MG63 (cell line): Measurements from ENCODE around the gene C1orf122. TPM values are rescaled to one million over a fixed set of nuclear protein-coding genes. Genes with fewer than 3 reads are reported as not detected.

Experiments used
- DNase-seq: peaks from one replicate; pipeline ENCODE4 v3.0.0-alpha.2; 2020
- H3K27me3 ChIP-seq: fragments of 250-450 bp; sonication (Bioruptor Pico); 2 replicates; pipeline ENCODE4 v1.5.1; 2020; ENCODE audit warnings: mild to moderate bottlenecking, moderate library complexity
- H3K36me3 ChIP-seq: fragments of 250-450 bp; sonication (Bioruptor Pico); 2 replicates; pipeline ENCODE4 v1.5.1; 2020; ENCODE audit warnings: mild to moderate bottlenecking, moderate library complexity
- H3K4me3 ChIP-seq: fragments of 250-450 bp; sonication (Bioruptor Pico); 2 replicates; pipeline ENCODE4 v1.5.1; 2020; ENCODE audit warnings: mild to moderate bottlenecking, moderate library complexity
- H3K9me3 ChIP-seq: fragments of 250-450 bp; sonication (Bioruptor Pico); 2 replicates; pipeline ENCODE4 v1.5.1; 2020; ENCODE audit warnings: mild to moderate bottlenecking, moderate library complexity
- total RNA-seq: library from RNA; depleted of rRNA; stranded (reverse); fragments of >200 nt; shearing (Covaris generic); gene quantifications from 2 replicates; pipeline ENCODE4 v1.2.3, GENCODE V29; 2014; ENCODE audit warnings: low replicate concordance

Gene C1orf122
- total RNA-seq, 1 experiment from 2014 or later, result 68.2 TPM

DNA sequence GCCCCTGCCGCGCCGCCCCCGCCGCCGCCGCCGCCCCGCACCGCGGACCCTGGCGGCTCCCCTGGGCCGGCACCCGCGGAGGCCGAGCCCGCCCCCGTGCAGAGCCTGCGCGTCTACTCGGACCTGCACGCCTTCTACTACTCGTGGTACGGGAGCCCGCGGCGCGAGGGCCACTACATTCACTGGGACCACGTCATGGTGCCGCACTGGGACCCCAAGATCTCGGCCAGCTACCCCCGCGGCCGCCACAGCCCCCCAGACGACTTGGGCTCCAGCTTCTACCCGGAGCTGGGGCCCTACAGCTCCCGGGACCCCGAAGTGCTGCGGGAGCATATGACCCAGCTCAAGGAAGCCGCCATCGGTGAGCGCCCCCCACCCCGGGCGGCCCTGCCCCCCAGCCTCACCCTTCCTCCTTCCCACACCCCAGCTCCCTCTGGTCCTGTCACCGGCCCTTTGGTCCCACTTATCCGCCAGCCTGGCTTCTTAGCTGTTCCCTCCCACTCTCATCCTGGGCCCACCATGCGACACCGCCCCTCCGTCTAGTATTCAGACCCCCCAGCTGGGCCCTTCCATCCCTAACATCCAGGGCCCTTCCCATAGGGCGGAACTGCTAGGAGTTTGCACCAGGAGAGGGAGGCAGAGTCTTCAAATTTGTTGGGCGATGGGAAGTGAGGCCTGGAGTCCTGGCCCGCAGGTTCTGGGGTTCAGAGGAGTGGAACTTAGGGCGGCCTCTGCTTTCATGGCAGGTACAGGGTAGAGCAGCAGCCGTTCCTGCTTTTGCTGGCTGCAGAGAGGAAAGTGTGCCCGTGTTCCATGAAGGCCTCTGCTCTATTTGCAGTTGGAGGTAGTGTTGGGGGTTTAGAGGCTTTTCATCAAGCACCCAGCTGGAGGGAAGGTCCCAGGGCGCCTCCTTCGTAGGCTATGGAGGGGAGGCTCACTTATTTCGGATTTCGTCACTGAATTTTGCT is 12.9 kb upstream of the C1orf122 start:
- no peak for DNase-seq
- no peaks in the 10 kb centered on the region for H3K36me3 ChIP-seq
- H3K9me3 ChIP-seq, result no peaks in the 10 kb centered on the region
- peak overlapping the region; percentile 44 for H3K4me3 ChIP-seq
- no peaks in the 10 kb centered on the region for H3K27me3 ChIP-seq

DNA sequence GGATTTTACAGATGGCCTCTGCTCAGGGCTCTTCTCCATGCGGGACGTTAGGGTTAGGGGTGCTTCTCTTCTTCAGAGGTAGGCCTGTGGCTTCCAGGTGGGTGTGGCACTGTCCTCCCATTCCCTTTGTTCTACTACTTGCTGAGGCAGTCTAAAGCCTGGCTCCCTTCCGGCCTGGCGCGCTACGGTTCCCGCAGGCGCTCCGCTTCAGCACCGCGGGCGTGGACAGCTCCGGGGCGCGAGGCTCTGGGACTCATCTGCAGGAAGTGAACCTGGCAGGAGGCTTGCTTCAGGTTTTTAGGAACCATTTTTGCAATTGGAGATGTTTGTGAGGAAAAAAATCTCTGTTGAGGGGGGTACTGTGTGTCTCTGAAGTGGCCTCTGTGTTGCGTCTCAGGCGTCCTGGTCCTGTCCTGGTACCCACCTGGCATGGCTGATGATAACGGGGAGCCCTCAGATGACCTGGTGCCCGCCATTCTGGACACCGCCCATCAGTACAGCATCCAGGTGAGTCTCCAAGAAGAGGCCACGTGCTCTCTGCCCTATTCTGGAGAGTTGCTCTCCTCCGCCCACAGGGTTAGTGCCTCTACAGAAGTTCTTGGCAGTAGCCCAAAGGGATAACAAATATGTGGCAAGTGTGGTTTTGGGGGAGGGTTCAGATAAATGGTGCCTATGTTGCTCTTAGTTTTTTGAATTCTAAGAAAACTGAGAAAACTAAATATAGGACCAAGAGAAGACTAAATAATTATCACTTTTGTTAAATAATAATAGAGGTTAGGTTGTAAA is 12.1 kb upstream of the C1orf122 start:
- no peak overlapping the region for H3K4me3 ChIP-seq
- no peaks in the 10 kb centered on the region for H3K27me3 ChIP-seq
- H3K36me3 ChIP-seq, result peaks cover 4% of the 10 kb centered on the region
- peak; percentile 25 for DNase-seq
- H3K9me3 ChIP-seq, result no peaks in the 10 kb centered on the region

DNA sequence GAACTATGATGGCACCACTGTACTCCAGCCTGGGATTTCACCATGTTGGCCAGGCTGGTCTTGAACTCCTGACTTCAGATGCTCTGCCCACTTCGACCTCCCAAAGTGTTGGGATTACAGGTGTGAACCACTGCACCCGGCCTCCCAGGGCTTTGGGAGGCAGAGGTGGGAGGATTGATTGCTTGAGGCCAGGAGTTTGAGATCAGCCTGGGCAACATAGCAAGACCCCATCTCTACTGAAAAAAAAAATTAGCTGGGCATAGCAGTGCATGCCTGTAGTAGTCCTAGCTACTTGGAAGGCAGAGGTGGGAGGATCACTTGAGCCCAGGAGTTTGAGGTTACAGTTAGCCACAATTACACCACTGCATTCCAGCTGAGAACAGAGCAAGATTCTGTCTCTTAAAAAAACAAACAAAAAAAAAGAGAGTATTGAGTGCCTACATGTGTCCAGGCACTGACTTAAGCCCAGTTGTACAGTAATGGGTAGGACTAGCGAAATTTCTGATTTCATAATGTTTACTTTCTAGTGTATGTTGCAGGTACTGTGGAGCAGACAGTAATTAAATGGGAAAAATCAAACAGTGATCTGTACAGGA is 9.7 kb upstream of the C1orf122 start:
- Histone ChIP-seq H3K4me3 (no peak overlapping the region), H3K27me3 (no peaks in the 10 kb centered on the region), H3K36me3 (peaks cover 11% of the 10 kb centered on the region), H3K9me3 (no peaks in the 10 kb centered on the region)
- DNase-seq, result no peak

DNA sequence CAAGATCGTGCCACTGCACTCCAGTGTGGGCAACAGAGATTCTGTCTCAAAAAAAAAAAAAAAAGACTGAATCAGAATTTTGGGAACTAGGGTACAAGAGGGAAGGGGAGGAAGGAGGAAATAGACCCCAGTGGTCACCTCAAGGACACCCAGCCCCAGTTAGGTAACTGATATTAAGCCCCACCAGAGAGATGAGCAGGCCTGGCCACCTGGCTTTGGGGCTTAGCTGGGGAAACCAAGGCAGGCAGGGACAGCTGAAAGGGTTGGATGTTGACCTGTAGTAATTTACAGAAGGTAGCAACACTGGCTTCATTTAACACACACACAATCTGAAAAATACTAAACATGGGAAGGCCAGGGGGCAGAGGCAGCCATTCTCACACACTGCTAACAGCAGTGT is 5.2 kb upstream of the C1orf122 start:
- Histone ChIP-seq H3K4me3 (no peak overlapping the region), H3K9me3 (no peaks in the 10 kb centered on the region), H3K27me3 (no peaks in the 10 kb centered on the region), H3K36me3 (peaks cover 56% of the 10 kb centered on the region)
- no peak for DNase-seq

DNA sequence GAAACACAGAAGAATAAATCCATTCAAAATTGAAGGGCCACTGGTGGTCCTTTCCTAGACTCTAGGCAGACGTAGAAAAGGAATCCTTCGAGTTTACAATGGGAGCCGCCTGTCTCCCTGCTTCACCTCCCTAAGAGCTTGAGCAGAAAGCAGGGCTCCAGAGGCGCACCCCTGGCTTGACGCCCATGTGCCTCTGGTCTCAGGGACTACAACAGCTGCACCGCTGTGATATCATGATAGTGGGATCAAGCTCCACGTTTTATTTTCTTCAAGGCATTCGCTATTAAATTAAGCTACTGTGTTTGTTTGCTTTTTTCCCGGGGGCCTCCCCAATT is 403 bp upstream of the C1orf122 start:
- peak overlapping the region; percentile 75 for H3K4me3 ChIP-seq
- no peaks in the 10 kb centered on the region for H3K27me3 ChIP-seq
- no peaks in the 10 kb centered on the region for H3K9me3 ChIP-seq
- peaks cover 69% of the 10 kb centered on the region for H3K36me3 ChIP-seq
- no peak for DNase-seq

DNA sequence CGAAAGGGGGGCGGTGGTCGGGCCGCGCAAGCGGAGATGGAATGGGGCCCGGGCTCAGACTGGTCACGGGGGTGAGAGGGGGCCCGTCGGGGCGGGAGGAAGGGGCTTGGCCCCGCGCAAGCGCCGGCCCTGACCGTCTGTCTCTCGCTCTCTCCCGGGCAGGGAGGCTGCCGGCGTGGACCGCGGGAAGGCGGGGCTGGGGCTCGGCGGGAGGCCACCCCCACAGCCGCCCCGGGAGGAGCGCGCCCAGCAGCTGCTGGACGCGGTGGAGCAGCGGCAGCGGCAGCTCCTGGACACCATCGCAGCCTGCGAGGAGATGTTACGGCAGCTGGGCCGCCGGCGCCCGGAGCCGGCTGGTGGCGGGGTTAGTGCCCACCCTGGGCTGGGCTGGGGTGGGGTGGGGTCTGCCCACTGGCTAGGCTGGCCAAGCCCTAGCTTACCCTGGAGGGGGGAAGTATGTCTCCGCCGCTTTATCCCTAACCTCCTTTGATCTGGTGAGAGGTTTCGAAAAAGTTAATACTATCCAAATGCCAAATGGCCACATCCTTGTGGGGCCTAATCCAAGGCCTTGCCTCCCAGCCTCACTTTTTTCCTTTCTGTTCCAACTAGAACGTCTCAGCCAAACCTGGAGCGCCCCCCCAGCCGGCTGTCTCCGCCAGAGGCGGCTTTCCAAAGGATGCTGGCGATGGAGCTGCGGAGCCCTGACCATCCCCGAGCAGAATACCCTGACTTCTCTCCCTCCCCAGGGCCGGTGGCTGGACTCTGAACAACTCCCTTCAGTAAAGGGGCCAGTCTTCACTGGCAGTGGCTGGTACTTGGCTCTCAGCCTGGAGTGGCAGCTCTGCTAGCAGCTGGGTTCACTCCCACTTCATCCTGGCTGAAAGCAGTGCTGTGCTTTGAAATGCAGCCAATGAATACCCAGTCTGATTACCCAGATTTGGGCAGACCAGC is 1.1 kb downstream of the C1orf122 start:
- peak overlapping the region; percentile 75 for H3K4me3 ChIP-seq
- H3K27me3 ChIP-seq, result no peaks in the 10 kb centered on the region
- peak; percentile 86 for DNase-seq
- peaks cover 57% of the 10 kb centered on the region for H3K36me3 ChIP-seq
- H3K9me3 ChIP-seq, result no peaks in the 10 kb centered on the region

DNA sequence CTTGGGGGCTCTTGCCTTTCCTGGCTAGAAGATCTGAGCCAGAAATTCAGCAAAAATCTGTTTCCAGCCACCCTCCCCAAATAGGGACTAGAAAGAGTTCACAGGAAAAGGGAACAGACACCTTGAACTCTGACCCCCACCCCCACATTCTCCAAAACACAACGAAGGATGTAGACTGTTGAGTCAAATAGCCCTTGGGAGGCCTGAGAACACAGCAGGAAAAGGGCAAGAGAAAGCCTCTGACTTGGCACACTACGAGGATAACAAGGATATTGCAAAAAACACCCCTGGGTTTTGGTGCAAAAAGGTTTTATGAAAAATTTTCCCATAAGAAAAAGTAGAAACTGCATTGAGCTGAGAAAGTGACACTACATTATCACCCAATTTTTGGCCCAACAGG is 2.4 kb downstream of the C1orf122 start:
- Histone ChIP-seq H3K36me3 (peaks cover 44% of the 10 kb centered on the region), H3K4me3 (no peak overlapping the region)
- DNase-seq, result no peak

DNA sequence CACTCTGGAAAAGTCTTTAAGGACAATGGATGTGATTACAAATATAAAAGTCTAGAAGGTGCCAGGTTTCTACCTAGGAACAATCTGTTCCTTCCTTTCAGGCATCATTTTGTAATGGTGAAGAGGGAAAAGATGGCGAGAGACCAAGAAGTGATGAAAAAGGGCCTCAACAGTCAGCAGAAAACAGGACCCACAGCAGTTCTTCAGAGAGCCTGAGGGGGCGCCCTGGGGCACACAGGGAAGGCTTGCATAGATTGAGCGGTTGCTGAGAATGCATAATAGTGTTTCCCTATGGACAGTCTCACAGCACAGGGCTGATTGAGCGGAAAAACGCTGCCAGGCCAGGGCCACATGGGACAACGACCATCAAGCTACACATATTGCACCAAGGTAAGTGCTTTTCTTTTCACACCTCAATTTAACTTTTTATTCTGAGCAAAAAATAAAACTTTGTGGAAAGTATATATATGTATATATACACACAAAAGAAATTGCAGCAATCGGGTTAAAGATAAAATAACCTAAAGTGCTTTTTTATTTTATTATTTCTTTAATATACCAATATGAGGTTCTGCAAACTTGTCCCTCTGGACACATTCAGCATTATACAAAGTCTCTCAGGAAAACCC is 3.6 kb downstream of the C1orf122 start:
- H3K4me3 ChIP-seq, result no peak overlapping the region
- peaks cover 36% of the 10 kb centered on the region for H3K36me3 ChIP-seq
- no peaks in the 10 kb centered on the region for H3K9me3 ChIP-seq
- no peaks in the 10 kb centered on the region for H3K27me3 ChIP-seq
- peak; percentile 76 for DNase-seq

More for the DNA sequence above, 2.4 kb downstream of the C1orf122 start:
- Histone ChIP-seq H3K9me3 (no peaks in the 10 kb centered on the region), H3K27me3 (no peaks in the 10 kb centered on the region)

DNA sequence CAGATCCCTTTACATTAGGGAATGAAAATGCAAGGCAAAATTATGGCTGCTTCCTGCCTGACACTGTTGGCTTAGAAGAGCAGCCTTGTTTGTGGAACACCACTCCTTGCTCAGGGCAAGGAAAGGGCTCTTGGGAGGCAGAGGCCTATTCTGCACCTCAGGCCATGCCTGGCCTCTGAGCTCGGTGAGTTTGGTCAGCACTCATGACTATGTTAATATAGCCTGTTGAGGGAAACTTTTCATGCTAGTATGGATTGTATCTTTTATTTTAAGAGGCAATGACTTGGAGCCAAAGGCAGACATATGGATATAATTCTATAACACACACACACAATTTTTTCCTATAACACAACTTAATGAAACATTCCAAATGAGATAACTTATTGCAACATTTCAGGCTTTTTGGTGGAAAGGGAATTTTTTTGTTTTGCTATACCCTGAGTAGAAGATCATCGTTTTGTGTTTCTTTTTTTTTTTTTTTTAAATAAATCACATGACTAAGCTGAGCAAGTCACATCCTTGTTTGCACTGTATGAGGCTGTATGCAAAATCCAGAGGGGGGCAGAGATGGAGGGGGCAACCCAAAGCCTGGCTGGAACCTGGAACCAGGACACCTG is 6.0 kb downstream of the C1orf122 start:
- peaks cover 35% of the 10 kb centered on the region for H3K36me3 ChIP-seq
- no peak for DNase-seq
- no peak overlapping the region for H3K4me3 ChIP-seq
- no peaks in the 10 kb centered on the region for H3K9me3 ChIP-seq
- H3K27me3 ChIP-seq, result no peaks in the 10 kb centered on the region

DNA sequence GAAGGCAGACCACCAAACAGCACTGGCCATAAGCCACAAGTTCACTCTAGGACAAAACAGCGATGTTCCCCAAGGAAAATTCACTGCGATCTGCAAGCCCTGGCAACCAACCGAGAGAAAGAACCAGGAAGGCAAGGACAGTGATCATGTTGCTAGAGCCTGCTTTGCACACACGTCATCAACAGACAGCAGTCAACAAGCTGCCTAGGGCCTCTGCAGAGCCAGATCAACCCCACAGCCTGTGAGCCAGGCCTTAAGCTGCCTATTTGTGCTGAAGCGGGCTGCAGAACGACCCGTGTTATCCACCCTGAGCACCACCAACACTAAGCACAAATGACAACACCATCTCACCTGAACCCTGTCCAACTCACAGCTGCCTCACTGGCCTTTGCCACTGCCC is 6.7 kb downstream of the C1orf122 start:
- Histone ChIP-seq H3K9me3 (no peaks in the 10 kb centered on the region), H3K27me3 (no peaks in the 10 kb centered on the region), H3K4me3 (no peak overlapping the region), H3K36me3 (peaks cover 32% of the 10 kb centered on the region)
- DNase-seq, result no peak

DNA sequence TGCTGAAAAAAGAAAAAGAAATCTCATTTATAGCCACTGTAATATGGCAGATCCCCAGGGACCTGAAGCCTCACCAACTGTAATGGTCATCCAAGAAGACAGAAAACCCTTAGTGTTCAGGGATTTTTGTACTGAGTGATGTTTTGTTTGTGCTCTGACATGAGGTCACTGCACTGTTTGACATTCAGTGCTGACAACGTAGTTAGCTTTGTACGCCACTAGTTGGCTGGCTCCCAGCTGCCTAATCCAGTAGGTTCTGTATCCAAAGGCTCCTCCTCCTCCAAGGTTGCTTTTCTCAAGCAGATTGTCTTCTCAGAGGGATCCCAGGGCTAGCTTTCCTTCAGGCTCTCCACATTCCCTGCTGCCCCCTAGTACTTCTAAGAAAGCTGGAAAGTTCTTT is 9.9 kb downstream of the C1orf122 start:
- Histone ChIP-seq H3K27me3 (no peaks in the 10 kb centered on the region), H3K36me3 (peaks cover 41% of the 10 kb centered on the region), H3K4me3 (no peak overlapping the region), H3K9me3 (no peaks in the 10 kb centered on the region)
- no peak for DNase-seq

DNA sequence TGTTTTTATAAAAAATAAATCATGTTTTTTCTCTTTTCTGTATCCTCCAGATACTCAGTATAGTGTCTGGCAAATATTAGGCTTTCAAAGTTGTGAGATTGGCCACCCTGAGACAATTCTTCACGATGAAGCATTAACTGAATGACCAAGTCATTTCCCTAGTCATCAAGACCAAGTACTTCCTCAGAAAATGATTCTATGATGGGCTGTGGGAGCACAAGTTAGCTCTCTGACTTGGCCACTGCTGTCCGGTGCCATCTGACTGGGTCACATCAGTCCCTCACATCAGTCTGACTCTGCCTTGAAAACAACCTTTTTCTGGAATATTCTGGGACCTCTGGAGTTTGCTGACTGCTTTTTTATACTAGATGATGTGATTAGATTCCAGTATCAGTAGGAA is 13.9 kb downstream of the C1orf122 start:
- Histone ChIP-seq H3K36me3 (peaks cover 58% of the 10 kb centered on the region), H3K27me3 (no peaks in the 10 kb centered on the region), H3K4me3 (no peak overlapping the region), H3K9me3 (no peaks in the 10 kb centered on the region)
- no peak for DNase-seq

DNA sequence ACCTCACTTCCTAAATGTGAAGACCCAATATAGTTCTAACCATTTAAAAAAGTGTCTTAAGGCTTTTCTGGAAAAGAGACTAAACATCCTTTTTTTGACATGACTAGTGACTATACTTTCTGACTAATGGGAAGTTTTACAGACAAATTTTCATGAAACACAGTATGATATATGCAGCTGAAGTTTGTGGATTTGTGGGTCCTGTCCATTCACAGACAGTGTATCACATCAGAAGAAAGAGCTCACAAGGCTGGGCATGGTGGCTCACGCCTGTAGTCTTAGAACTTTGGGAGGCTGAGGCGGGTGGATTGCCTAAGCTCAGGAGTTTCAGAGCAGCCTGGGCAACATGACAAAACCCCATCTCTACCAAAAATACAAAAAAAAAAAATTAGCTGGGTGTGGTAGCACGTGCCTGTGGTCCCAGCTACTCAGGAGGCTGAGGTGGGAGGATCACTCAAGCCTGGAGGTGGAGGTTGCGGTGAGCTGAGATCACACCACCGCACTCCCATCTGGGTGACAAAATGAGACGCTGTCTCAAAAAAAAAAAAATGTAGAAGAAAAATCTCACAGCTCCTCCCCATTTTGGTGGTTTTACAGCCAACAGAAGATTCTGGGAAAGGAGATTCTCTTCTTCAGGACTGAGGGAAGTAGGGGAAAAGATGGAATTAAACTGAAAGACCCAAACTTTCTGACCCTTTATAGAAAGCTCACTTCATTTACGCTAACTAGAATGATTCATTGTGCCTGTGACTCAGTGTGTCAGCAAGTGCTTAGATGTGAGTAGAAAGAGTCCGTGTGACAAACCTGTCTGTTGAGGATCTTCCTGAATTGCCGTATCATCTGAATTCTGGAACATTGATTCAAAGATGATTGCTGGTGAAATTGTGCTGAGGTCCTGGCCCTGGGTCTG is 15.6 kb downstream of the C1orf122 start:
- H3K27me3 ChIP-seq, result no peaks in the 10 kb centered on the region
- H3K4me3 ChIP-seq, result no peak overlapping the region
- H3K36me3 ChIP-seq, result peaks cover 58% of the 10 kb centered on the region
- no peak for DNase-seq
- no peaks in the 10 kb centered on the region for H3K9me3 ChIP-seq

DNA sequence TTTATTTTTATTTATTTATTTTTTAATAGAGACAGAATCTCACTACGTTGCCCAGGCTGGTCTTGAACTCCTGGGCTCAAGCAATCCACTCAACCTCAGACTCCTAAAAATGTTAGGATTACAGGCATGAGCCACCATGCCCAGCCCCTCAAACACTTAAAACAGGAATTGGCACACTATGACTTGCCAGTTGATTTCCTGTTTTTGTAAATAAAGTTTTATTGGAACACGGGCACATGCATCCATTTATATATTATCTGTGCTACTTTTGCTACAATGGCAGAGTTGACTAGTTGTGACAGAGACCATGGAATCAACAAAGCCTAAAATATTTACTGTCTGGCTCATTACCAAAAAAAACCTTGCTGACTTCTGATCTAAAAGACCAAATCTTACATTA is 16.4 kb downstream of the C1orf122 start:
- H3K27me3 ChIP-seq, result no peaks in the 10 kb centered on the region
- H3K36me3 ChIP-seq, result peaks cover 63% of the 10 kb centered on the region
- no peaks in the 10 kb centered on the region for H3K9me3 ChIP-seq
- H3K4me3 ChIP-seq, result no peak overlapping the region
- DNase-seq, result no peak

DNA sequence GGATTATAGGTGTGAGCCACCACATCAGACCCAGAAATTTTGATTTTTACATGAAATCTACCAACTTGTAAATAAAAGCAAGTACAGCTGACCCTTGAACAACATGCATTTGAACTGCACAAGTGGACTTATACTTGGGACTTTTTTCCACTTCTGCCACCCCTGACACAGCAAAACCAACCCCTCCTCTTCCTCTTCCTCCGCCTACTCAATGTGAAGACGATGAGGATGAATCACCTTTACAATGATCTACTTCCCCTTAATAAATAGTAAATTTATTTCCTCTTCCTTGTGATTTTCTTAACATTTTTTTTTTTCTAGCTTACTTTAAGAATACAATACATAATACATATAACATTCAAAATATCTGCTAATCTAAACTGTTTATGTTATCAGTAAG is 17.9 kb downstream of the C1orf122 start:
- no peak for DNase-seq
- Histone ChIP-seq H3K27me3 (no peaks in the 10 kb centered on the region), H3K4me3 (no peak overlapping the region), H3K36me3 (peaks cover 63% of the 10 kb centered on the region), H3K9me3 (no peaks in the 10 kb centered on the region)
